HFF-Myc (cell line): ENCODE results near the gene PCDH20.

ENCODE experiments used
- DNase-seq: peaks from one replicate; pipeline ENCODE4 v3.0.0-alpha.2; 2011; ENCODE audit warnings: low read depth; ENCODE audit errors: extremely low read depth
- H3K4me3 ChIP-seq: replicated peaks from 2 replicates; pipeline ENCODE4 v1.5.1; 2011; ENCODE audit warnings: low read depth, mild to moderate bottlenecking, control low read depth, low read length
- CTCF ChIP-seq: IDR thresholded peaks from 2 replicates; pipeline ENCODE4 v1.5.1; 2012; ENCODE audit warnings: mild to moderate bottlenecking, low read depth, low read length, control low read depth; ENCODE audit errors: missing control alignments

PCDH20 gene

GRCh38 chr13:61415749-61416148, at the start of gene PCDH20:
Gene PCDH20, minus strand, starts transcription at chr13:61415849. Its CDS starts 691 bp downstream, at chr13:61415158.
- no peak for TF ChIP-seq CTCF
- no peak within 1 kb of the TSS for H3K4me3 ChIP-seq
- no peak for DNase-seq

GRCh38 chr13:61463024-61463423, 47.4 kb upstream of the PCDH20 start:
- no peak for DNase-seq
- TF ChIP-seq CTCF: no peak
- H3K4me3 ChIP-seq: no peak overlapping the region

DNA sequence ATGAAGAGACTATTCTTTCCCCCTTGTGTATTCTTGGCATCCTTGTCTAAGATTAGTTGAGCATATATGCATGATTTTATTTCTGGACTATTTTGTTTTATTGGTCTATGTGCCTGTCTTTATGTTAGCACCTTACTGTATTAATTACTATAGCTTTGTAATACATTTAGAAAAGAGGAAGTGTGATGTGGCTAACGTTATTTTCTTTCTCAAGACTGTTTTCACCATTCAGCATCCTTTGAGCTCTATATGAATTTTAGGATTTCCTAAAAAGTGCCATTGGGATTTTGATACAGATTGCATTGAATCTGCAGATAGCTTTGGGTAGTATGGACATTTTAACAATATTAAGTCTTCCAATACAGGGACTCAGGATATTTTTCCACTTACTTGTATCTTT, 37.5 kb upstream of the PCDH20 start:
- TF ChIP-seq CTCF: no peak
- no peak for DNase-seq
- no peak overlapping the region for H3K4me3 ChIP-seq

DNA sequence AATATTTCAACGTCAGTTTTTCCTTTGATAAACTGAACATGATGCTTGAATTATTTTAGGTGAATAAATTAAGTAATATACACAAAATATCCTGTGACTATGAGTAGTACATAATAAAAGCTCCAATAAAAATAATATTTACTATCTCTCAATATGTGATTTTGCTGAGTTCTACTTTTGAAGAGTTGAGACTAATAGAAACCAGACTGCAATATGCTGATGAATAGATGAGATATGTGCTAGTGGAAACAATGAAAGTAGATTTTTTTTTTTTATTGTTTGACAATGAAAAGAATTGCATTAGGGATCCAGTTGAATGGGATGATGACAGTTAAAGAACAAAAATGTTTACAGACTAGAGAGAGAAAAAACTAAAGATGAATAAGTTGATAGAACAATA, 16.4 kb upstream of the PCDH20 start:
- TF ChIP-seq CTCF: no peak
- H3K4me3 ChIP-seq: no peak overlapping the region
- no peak for DNase-seq

DNA sequence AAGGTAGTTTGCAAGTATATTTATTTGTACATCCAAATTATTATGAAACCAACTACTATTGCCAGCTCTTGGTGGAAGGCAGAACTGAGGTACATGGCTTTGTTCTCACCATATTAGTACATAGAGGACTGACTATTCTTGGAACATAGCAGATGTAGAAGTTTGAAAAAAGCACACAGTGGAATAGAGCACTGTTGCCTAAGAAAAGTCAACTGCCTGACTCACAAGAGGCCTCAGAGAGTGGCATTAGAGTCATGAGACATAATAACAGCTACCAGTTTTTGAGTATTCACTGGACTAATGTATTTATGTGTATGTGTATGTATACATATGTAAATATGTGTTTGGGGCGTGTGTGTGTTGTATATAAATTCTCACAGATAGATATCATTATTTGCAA, 8.3 kb upstream of the PCDH20 start:
- no peak for TF ChIP-seq CTCF
- no peak overlapping the region for H3K4me3 ChIP-seq
- no peak for DNase-seq

- no peak for TF ChIP-seq CTCF
- no peak for DNase-seq
- H3K4me3 ChIP-seq: no peak overlapping the region
Measured at GRCh38 chr13:61417086-61417570, 1.5 kb upstream of the PCDH20 start.

- no peak for TF ChIP-seq CTCF
- no peak for DNase-seq
- no peak overlapping the region for H3K4me3 ChIP-seq
Measured at GRCh38 chr13:61415058-61415721, 459 bp downstream of the PCDH20 start.
